CD4-positive, CD25-positive, alpha-beta regulatory T cell (primary cell): Measurements from ENCODE around the gene BRF1. TPM values are rescaled to one million over a fixed set of nuclear protein-coding genes. Genes with fewer than 3 reads are reported as not detected.

ENCODE experiments used
- ATAC-seq, 2 donors: fragments of 150-1000 bp; cut with Tn5 transposase; one replicate each; pipeline ENCODE4 v1.10.0; 2021; ENCODE audit warnings: low read depth in 2 of 2, moderate number of reproducible peaks in 2 of 2, moderate library complexity in 1 of 2
- DNase-seq, 3 donors: peaks; one replicate each; pipeline versions ENCODE4 v3.0.0 to v3.0.0-alpha.2; 2012 to 2022; ENCODE audit warnings: mixed read lengths in 1 of 3
- H3K27ac ChIP-seq: one replicate; pipeline ENCODE4 v1.7.0; 2013; ENCODE audit warnings: mild to moderate bottlenecking, low read length; ENCODE audit not compliant: insufficient read depth, poor library complexity, severe bottlenecking
- H3K27me3 ChIP-seq: one replicate; pipeline ENCODE4 v1.7.0; 2013; ENCODE audit warnings: low read length; ENCODE audit not compliant: control insufficient read depth, insufficient read depth
- H3K36me3 ChIP-seq: one replicate; pipeline ENCODE4 v1.7.0; 2013; ENCODE audit warnings: mild to moderate bottlenecking, low read length, moderate library complexity; ENCODE audit not compliant: control insufficient read depth, insufficient read depth
- H3K4me1 ChIP-seq: 2 replicates; pipeline ENCODE4 v1.7.0; 2013; ENCODE audit warnings: mild to moderate bottlenecking, low read length; ENCODE audit not compliant: insufficient read depth, control insufficient read depth, poor library complexity, severe bottlenecking
- H3K4me3 ChIP-seq: one replicate; pipeline ENCODE4 v1.7.0; 2013; ENCODE audit warnings: low read depth, mild to moderate bottlenecking, low read length, moderate library complexity
- H3K9me3 ChIP-seq, 2 experiments: 1 replicate in 1 of 2; 2 replicates in 1 of 2; pipeline ENCODE4 v1.7.0; 2013; ENCODE audit warnings: low read length in 2 of 2, mild to moderate bottlenecking in 1 of 2, moderate library complexity in 1 of 2; ENCODE audit not compliant: control insufficient read depth in 2 of 2
- H3K27ac Mint-ChIP-seq, 3 donors: one replicate each; pipeline ENCODE4 v1.8.0; 2020 to 2022; ENCODE audit warnings: mild to moderate bottlenecking in 3 of 3, mixed read lengths in 3 of 3, moderate library complexity in 2 of 3
- H3K27me3 Mint-ChIP-seq: one replicate; pipeline ENCODE4 v1.8.0; 2022; ENCODE audit warnings: mild to moderate bottlenecking, mixed read lengths
- H3K36me3 Mint-ChIP-seq: one replicate; pipeline ENCODE4 v1.8.0; 2020; ENCODE audit warnings: mixed read lengths
- H3K4me1 Mint-ChIP-seq, 4 donors: one replicate each; pipeline ENCODE4 v1.8.0; 2020 to 2022; ENCODE audit warnings: mixed read lengths in 4 of 4, mild to moderate bottlenecking in 1 of 4
- H3K4me3 Mint-ChIP-seq, 4 donors: one replicate each; pipeline ENCODE4 v1.8.0; 2020 to 2022; ENCODE audit warnings: mild to moderate bottlenecking in 4 of 4, mixed read lengths in 4 of 4, moderate library complexity in 3 of 4
- H3K9me3 Mint-ChIP-seq, 7 donors: one replicate each; pipeline ENCODE4 v1.8.0; 2020 to 2022; ENCODE audit warnings: mixed read lengths in 7 of 7, mild to moderate bottlenecking in 3 of 7, moderate library complexity in 2 of 7
- polyA plus RNA-seq, 4 donors: library from polyadenylated mRNA; unstranded; fragments of 300-500 nt; fragmentation: Illumina TruSeq; gene quantifications; one replicate each; pipeline ENCODE4 v1.2.3, GENCODE V29; 2021
- total RNA-seq: library from RNA; stranded (reverse); gene quantifications from one replicate; pipeline ENCODE4 v1.2.3, GENCODE V29; 2022

BRF1 gene
- total and polyA plus RNA-seq, 5 donors from 2014 or later, result 5.6 to 58.9 (median 7.6) TPM

DNA sequence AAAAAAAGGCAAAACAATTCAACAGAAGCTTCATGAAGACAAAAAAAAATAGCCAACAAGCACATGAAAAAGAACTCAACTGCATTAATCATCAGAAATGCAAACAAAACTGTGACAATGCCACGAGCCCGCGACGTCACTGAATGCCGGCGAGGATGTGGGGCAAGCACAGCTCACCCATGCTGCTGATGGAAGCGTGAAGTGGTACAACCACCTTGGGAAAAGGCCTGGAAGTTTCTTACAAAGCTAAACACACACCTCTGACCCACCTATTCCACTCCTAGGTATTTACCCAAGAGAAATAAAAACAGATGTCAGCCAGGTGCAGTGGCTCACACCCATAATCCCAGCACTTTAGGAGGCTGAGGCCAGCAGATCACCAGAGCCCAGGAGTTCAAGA is 42.0 kb downstream of the BRF1 start:
- Histone ChIP-seq H3K4me3 (no peak overlapping the region), H3K27me3 (no peaks in the 10 kb centered on the region), H3K9me3 (no peaks in the 10 kb centered on the region), H3K36me3 (peaks cover 5% of the 10 kb centered on the region), H3K27ac (no peak overlapping the region), H3K4me1 (no peaks in the 10 kb centered on the region)
- H3K9me3 Mint-ChIP-seq, result no peaks in the 10 kb centered on the region
- DNase-seq (no peak), ATAC-seq (no peak)
- H3K4me3 Mint-ChIP-seq, result no peak overlapping the region
- H3K36me3 Mint-ChIP-seq, result peaks cover 8% of the 10 kb centered on the region
- peaks cover 0 to 7% (median 0%) of the 10 kb centered on the region in 4 donors for H3K4me1 Mint-ChIP-seq
- H3K27me3 Mint-ChIP-seq, result no peaks in the 10 kb centered on the region
- H3K27ac Mint-ChIP-seq, result no peak overlapping the region

DNA sequence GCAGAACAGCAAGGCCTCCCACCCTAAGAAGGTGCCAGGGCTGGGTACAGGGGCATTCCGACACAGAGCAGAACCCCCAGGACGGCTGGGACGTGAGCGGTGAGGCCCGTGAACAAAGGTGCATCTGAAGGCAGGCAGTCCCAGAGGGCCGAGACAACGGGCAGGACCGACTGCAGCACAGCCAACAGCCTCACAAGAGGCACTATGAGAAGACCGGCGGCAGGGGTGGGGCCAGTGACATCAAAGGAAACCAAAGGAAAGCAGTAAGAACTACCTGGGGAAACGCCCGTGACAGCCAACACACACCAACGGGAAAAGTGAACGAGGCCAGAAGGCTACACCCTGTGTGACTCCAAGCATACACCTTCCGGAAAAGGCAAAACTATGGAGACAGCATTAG is 43.3 kb downstream of the BRF1 start:
- peaks cover 7% of the 10 kb centered on the region for H3K36me3 ChIP-seq
- no peak overlapping the region for H3K4me3 ChIP-seq
- Mint-ChIP-seq H3K27ac (peak overlapping the region in 2 of 3 donors; percentile 82 to 90), H3K27me3 (no peaks in the 10 kb centered on the region), H3K4me3 (no peak overlapping the region), H3K4me1 (peaks cover 0 to 7% (median 0%) of the 10 kb centered on the region in 4 donors), H3K36me3 (peaks cover 10% of the 10 kb centered on the region), H3K9me3 (peaks cover 0 to 1% (median 0%) of the 10 kb centered on the region in 7 donors)
- no peaks in the 10 kb centered on the region for H3K4me1 ChIP-seq
- H3K27ac ChIP-seq, result no peak overlapping the region
- no peaks in the 10 kb centered on the region for H3K27me3 ChIP-seq
- DNase-seq (peak in 1 of 3 donors; percentile 34), ATAC-seq (no peak)
- no peaks in the 10 kb centered on the region for H3K9me3 ChIP-seq

DNA sequence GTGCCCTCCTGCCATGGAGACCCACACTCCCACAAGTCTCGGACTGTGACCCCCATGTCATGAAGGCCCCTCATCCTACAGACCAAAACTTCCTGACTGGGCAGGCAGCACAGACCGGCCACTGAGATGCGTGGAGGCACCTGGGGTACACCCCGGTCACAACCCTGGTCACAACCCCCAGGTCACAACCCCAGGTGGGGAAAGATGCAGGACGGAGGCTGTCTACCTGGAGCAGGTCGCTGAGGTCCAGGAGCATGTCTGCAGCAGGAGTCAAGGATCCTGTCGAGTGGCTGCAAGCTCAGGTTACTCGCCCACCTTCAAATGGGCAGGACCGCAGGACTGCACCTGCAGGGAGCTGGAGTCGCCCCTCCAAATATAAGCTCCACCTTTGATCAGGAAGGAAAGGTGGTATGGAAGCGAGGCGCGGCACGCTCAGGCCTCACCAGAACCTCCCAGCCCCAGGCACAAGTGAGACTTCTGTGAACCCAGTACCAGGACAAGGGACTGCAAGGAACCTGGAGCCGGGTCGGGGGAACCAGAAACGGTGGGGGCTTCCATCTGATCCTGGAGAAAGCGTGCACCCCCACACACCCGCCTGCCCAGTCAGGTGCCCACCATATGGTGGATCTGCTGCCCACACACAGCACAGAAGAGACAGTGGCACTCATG is 44.4 kb downstream of the BRF1 start:
- DNase-seq, result no peak
- H3K27me3 Mint-ChIP-seq, result no peaks in the 10 kb centered on the region
- H3K36me3 Mint-ChIP-seq, result peaks cover 10% of the 10 kb centered on the region
- peaks cover 7% of the 10 kb centered on the region for H3K36me3 ChIP-seq
- H3K27me3 ChIP-seq, result no peaks in the 10 kb centered on the region
- no peak overlapping the region for H3K4me3 ChIP-seq
- H3K27ac Mint-ChIP-seq, result no peak overlapping the region
- H3K4me3 Mint-ChIP-seq, result no peak overlapping the region
- no peak for ATAC-seq
- H3K4me1 Mint-ChIP-seq, result peaks cover 0 to 7% (median under 1%) of the 10 kb centered on the region in 4 donors
- H3K27ac ChIP-seq, result no peak overlapping the region
- H3K4me1 ChIP-seq, result no peaks in the 10 kb centered on the region
- H3K9me3 Mint-ChIP-seq, result peaks cover 0 to 1% (median 0%) of the 10 kb centered on the region in 7 donors
- no peaks in the 10 kb centered on the region for H3K9me3 ChIP-seq

DNA sequence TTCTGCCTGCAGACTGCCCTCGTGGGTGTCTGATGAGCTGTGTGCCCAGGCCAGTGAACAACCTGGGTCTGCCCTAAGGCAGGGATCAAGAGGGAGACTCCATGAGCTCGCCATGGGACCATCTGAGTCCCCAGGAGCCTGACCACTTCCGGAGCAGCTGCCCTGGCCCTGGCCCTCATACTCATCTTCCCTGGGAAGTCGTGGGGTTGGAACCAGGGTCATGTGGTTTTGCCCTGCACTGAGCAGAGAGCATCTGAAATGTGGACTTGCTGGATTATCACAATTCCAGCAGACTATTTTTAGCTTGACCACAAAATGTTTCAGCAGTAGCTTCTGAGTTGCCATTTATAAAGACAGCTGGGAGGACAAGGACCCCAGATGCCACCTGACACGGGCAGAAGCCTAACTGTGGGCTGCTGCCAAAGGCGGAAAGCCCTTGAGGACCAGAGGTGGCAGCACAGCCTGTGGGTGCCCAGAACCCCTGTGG is 45.7 kb downstream of the BRF1 start:
- Histone ChIP-seq H3K36me3 (peaks cover 11% of the 10 kb centered on the region), H3K4me1 (no peaks in the 10 kb centered on the region), H3K27ac (no peak overlapping the region), H3K9me3 (no peaks in the 10 kb centered on the region), H3K27me3 (no peaks in the 10 kb centered on the region), H3K4me3 (no peak overlapping the region)
- ATAC-seq, result no peak
- H3K4me3 Mint-ChIP-seq, result no peak overlapping the region
- no peak overlapping the region for H3K27ac Mint-ChIP-seq
- H3K27me3 Mint-ChIP-seq, result no peaks in the 10 kb centered on the region
- H3K4me1 Mint-ChIP-seq, result peaks cover 0 to 16% (median 4%) of the 10 kb centered on the region in 4 donors
- no peak for DNase-seq
- H3K36me3 Mint-ChIP-seq, result peaks cover 10% of the 10 kb centered on the region
- H3K9me3 Mint-ChIP-seq, result peaks cover 0 to 1% (median 0%) of the 10 kb centered on the region in 7 donors

DNA sequence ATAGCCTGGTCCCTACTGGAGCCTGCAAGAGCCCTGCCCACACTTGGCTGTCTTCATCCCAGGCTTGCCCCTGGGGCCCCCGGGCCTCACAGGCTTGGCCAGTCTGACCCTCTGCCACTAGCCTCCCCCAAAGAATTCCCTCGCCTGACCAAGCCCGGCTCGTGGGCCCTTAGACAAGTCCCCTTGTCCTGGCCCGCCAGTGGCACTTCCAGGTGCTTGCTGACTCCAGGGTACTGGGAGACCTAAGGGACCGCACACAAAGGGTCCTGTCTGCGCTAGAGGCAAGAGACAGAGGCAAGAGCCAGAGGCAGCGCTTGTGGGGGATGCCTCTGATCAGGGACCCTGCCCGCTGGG is 47.5 kb downstream of the BRF1 start:
- Mint-ChIP-seq H3K27me3 (no peaks in the 10 kb centered on the region), H3K4me3 (peak overlapping the region in 1 of 4 donors; percentile 1), H3K36me3 (peaks cover 10% of the 10 kb centered on the region), H3K9me3 (peaks cover 0 to 1% (median 0%) of the 10 kb centered on the region in 7 donors), H3K4me1 (peaks cover 0 to 25% (median 4%) of the 10 kb centered on the region in 4 donors), H3K27ac (peak overlapping the region in 1 of 3 donors; percentile 14)
- ATAC-seq (no peak), DNase-seq (no peak)
- Histone ChIP-seq H3K27me3 (no peaks in the 10 kb centered on the region), H3K27ac (no peak overlapping the region), H3K36me3 (peaks cover 11% of the 10 kb centered on the region), H3K4me3 (no peak overlapping the region), H3K4me1 (peaks cover 9% of the 10 kb centered on the region), H3K9me3 (no peaks in the 10 kb centered on the region)

DNA sequence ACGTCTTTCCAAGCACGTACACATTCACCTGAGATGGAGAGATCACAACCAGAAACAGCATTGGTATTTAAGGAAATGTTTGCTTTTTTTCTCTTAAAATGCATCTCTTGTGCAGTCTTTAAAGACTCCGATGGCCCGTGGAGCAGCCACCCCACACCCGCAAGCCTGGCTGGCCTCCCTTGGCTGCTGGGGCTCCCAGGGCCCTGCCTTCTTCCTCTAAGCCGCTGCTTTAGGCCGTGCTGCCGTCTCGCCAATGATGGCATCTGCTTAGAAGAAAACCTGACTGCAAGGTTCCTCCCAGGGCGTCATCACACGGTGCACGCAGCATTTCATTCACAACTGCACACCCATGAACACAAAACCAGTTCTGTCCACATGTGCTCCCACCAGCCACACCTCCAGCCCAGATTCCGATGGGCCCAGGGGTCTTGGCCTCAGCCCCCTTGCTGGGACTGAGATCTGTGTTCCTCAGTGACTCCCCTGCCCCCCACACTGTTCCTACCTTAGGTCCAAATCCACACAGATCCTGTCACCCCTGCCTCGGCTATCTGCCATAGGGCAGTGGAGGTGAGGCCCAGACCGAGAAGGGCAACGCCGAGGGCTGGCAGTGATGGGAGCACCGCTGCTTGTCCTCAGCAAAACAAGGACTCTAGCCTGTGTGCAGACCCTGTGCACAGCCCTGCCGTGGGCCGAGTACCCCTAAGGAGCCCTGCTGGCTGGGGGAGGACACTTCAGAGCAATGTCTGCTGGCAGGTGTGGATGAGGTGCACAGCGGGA is 48.1 kb downstream of the BRF1 start:
- no peaks in the 10 kb centered on the region for H3K27me3 ChIP-seq
- peaks cover 14% of the 10 kb centered on the region for H3K4me1 ChIP-seq
- no peaks in the 10 kb centered on the region for H3K9me3 ChIP-seq
- ATAC-seq (no peak), DNase-seq (no peak)
- Mint-ChIP-seq H3K9me3 (peaks cover 0 to 1% (median 0%) of the 10 kb centered on the region in 7 donors), H3K27me3 (no peaks in the 10 kb centered on the region), H3K4me1 (peaks cover 0 to 24% (median 4%) of the 10 kb centered on the region in 4 donors), H3K4me3 (peak overlapping the region in 1 of 4 donors; percentile 38), H3K36me3 (peaks cover 10% of the 10 kb centered on the region), H3K27ac (peak overlapping the region in 1 of 3 donors; percentile 14)
- no peak overlapping the region for H3K27ac ChIP-seq
- peaks cover 11% of the 10 kb centered on the region for H3K36me3 ChIP-seq
- no peak overlapping the region for H3K4me3 ChIP-seq

DNA sequence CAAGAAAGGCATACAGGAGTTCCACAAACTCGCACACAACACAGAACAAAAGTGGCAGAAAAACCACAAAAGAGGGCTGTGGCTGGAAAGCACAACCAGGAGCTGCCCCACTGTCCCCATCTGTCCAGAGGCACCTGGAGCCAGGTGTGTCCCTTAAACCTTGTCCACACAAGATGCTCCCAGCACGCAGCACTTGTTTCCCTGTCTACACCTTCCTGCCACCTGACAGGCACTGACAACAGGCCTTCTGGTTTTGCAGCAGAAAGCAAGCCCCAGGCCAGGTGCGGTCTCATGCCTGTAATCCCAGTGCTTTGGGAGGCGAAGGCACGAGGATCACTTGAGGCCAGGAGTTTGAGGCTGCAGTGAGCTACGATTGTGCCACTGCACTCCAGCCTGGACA is 48.9 kb downstream of the BRF1 start:
- H3K4me1 Mint-ChIP-seq, result peaks cover 0 to 26% (median 10%) of the 10 kb centered on the region in 4 donors

More for the DNA sequence above, 48.9 kb downstream of the BRF1 start:
- DNase-seq (no peak), ATAC-seq (no peak)
- H3K36me3 ChIP-seq, result peaks cover 11% of the 10 kb centered on the region
- H3K27ac ChIP-seq, result no peak overlapping the region
- no peak overlapping the region for H3K4me3 ChIP-seq
- peak overlapping the region in 1 of 3 donors; percentile 9 for H3K27ac Mint-ChIP-seq
- H3K27me3 ChIP-seq, result no peaks in the 10 kb centered on the region
- peaks cover 0 to 1% (median 0%) of the 10 kb centered on the region in 7 donors for H3K9me3 Mint-ChIP-seq
- no peaks in the 10 kb centered on the region for H3K27me3 Mint-ChIP-seq
- H3K36me3 Mint-ChIP-seq, result peaks cover 4% of the 10 kb centered on the region
- H3K4me1 ChIP-seq, result peaks cover 22% of the 10 kb centered on the region
- H3K4me3 Mint-ChIP-seq, result no peak overlapping the region
- H3K9me3 ChIP-seq, result no peaks in the 10 kb centered on the region
